Activated naive CD8-positive, alpha-beta T cell (primary cell): Measurements from ENCODE around the gene FOXQ1.

Source experiments
- H3K27ac Mint-ChIP-seq: one replicate; pipeline ENCODE4 v1.8.0; 2021; ENCODE audit warnings: mixed read lengths
- H3K27me3 Mint-ChIP-seq: one replicate; pipeline ENCODE4 v1.8.0; 2021; ENCODE audit warnings: mixed read lengths
- H3K36me3 Mint-ChIP-seq: one replicate; pipeline ENCODE4 v1.8.0; 2021; ENCODE audit warnings: mixed read lengths
- H3K4me1 Mint-ChIP-seq: one replicate; pipeline ENCODE4 v1.8.0; 2021; ENCODE audit warnings: low read depth, mixed read lengths
- H3K4me3 Mint-ChIP-seq: one replicate; pipeline ENCODE4 v1.8.0; 2021; ENCODE audit warnings: mild to moderate bottlenecking, mixed read lengths
- H3K9me3 Mint-ChIP-seq: one replicate; pipeline ENCODE4 v1.8.0; 2021; ENCODE audit warnings: low read depth, mixed read lengths

FOXQ1 gene

GRCh38 chr6:1324936-1325335, 13.0 kb downstream of the FOXQ1 start:
- Mint-ChIP-seq H3K27ac (no peak overlapping the region), H3K4me3 (no peak overlapping the region), H3K4me1 (no peaks in the 10 kb centered on the region), H3K27me3 (peaks cover 11% of the 10 kb centered on the region), H3K9me3 (peaks cover 10% of the 10 kb centered on the region), H3K36me3 (no peaks in the 10 kb centered on the region)

GRCh38 chr6:1325461-1326309, 13.8 kb downstream of the FOXQ1 start:
- Mint-ChIP-seq H3K4me3 (no peak overlapping the region), H3K27ac (no peak overlapping the region), H3K9me3 (peaks cover 16% of the 10 kb centered on the region), H3K4me1 (no peaks in the 10 kb centered on the region), H3K27me3 (peaks cover 12% of the 10 kb centered on the region), H3K36me3 (no peaks in the 10 kb centered on the region)

- no peaks in the 10 kb centered on the region for H3K36me3 Mint-ChIP-seq
- peaks cover 14% of the 10 kb centered on the region for H3K27me3 Mint-ChIP-seq
- no peak overlapping the region for H3K4me3 Mint-ChIP-seq
- no peaks in the 10 kb centered on the region for H3K4me1 Mint-ChIP-seq
- no peak overlapping the region for H3K27ac Mint-ChIP-seq
- H3K9me3 Mint-ChIP-seq, result peaks cover 16% of the 10 kb centered on the region
Observed at GRCh38 chr6:1326535-1327121, 14.7 kb downstream of the FOXQ1 start.

- Mint-ChIP-seq H3K4me1 (no peaks in the 10 kb centered on the region), H3K36me3 (no peaks in the 10 kb centered on the region), H3K27me3 (peaks cover 20% of the 10 kb centered on the region)
Observed at GRCh38 chr6:1327630-1328029, 15.7 kb downstream of the FOXQ1 start.

GRCh38 chr6:1328129-1328800, 16.4 kb downstream of the FOXQ1 start:
- H3K27me3 Mint-ChIP-seq, result peaks cover 24% of the 10 kb centered on the region
- no peak overlapping the region for H3K27ac Mint-ChIP-seq

More at GRCh38 chr6:1327630-1328029, 15.7 kb downstream of the FOXQ1 start:
- Mint-ChIP-seq H3K9me3 (peaks cover 16% of the 10 kb centered on the region), H3K27ac (no peak overlapping the region), H3K4me3 (no peak overlapping the region)

GRCh38 chr6:1329708-1330107, 17.8 kb downstream of the FOXQ1 start:
- H3K27me3 Mint-ChIP-seq, result peaks cover 26% of the 10 kb centered on the region
- H3K4me3 Mint-ChIP-seq, result no peak overlapping the region

More at GRCh38 chr6:1328129-1328800, 16.4 kb downstream of the FOXQ1 start:
- Mint-ChIP-seq H3K4me3 (no peak overlapping the region), H3K36me3 (no peaks in the 10 kb centered on the region), H3K9me3 (peaks cover 16% of the 10 kb centered on the region), H3K4me1 (no peaks in the 10 kb centered on the region)

GRCh38 chr6:1334684-1335083, 22.8 kb downstream of the FOXQ1 start:
- H3K36me3 Mint-ChIP-seq, result no peaks in the 10 kb centered on the region
- H3K9me3 Mint-ChIP-seq, result peaks cover 8% of the 10 kb centered on the region
- no peaks in the 10 kb centered on the region for H3K4me1 Mint-ChIP-seq
- H3K27me3 Mint-ChIP-seq, result peaks cover 23% of the 10 kb centered on the region
- H3K4me3 Mint-ChIP-seq, result no peak overlapping the region
- H3K27ac Mint-ChIP-seq, result no peak overlapping the region

More at GRCh38 chr6:1329708-1330107, 17.8 kb downstream of the FOXQ1 start:
- Mint-ChIP-seq H3K36me3 (no peaks in the 10 kb centered on the region), H3K27ac (no peak overlapping the region), H3K4me1 (no peaks in the 10 kb centered on the region), H3K9me3 (peaks cover 16% of the 10 kb centered on the region)

- no peaks in the 10 kb centered on the region for H3K4me1 Mint-ChIP-seq
- H3K27me3 Mint-ChIP-seq, result peaks cover 27% of the 10 kb centered on the region
- H3K9me3 Mint-ChIP-seq, result peaks cover under 1% of the 10 kb centered on the region
- H3K27ac Mint-ChIP-seq, result no peak overlapping the region
- H3K36me3 Mint-ChIP-seq, result no peaks in the 10 kb centered on the region
- no peak overlapping the region for H3K4me3 Mint-ChIP-seq
Observed at GRCh38 chr6:1335367-1336037, 23.6 kb downstream of the FOXQ1 start.

GRCh38 chr6:1336246-1336843, 24.4 kb downstream of the FOXQ1 start:
- peaks cover 26% of the 10 kb centered on the region for H3K27me3 Mint-ChIP-seq

GRCh38 chr6:1337791-1338190, 25.9 kb downstream of the FOXQ1 start:
- Mint-ChIP-seq H3K4me3 (no peak overlapping the region), H3K4me1 (no peaks in the 10 kb centered on the region), H3K9me3 (no peaks in the 10 kb centered on the region), H3K27ac (no peak overlapping the region), H3K27me3 (peaks cover 25% of the 10 kb centered on the region), H3K36me3 (no peaks in the 10 kb centered on the region)

More at GRCh38 chr6:1336246-1336843, 24.4 kb downstream of the FOXQ1 start:
- H3K4me3 Mint-ChIP-seq, result no peak overlapping the region
- H3K36me3 Mint-ChIP-seq, result no peaks in the 10 kb centered on the region
- no peaks in the 10 kb centered on the region for H3K9me3 Mint-ChIP-seq
- H3K4me1 Mint-ChIP-seq, result no peaks in the 10 kb centered on the region
- no peak overlapping the region for H3K27ac Mint-ChIP-seq

GRCh38 chr6:1346101-1346500, 34.2 kb downstream of the FOXQ1 start:
- H3K4me1 Mint-ChIP-seq, result no peaks in the 10 kb centered on the region
- peaks cover 41% of the 10 kb centered on the region for H3K27me3 Mint-ChIP-seq
- peaks cover 18% of the 10 kb centered on the region for H3K9me3 Mint-ChIP-seq

GRCh38 chr6:1346558-1347091, 34.7 kb downstream of the FOXQ1 start:
- peaks cover 41% of the 10 kb centered on the region for H3K27me3 Mint-ChIP-seq
- no peak overlapping the region for H3K27ac Mint-ChIP-seq
- H3K36me3 Mint-ChIP-seq, result peaks cover 4% of the 10 kb centered on the region
- peaks cover 23% of the 10 kb centered on the region for H3K9me3 Mint-ChIP-seq
- no peaks in the 10 kb centered on the region for H3K4me1 Mint-ChIP-seq
- no peak overlapping the region for H3K4me3 Mint-ChIP-seq

More at GRCh38 chr6:1346101-1346500, 34.2 kb downstream of the FOXQ1 start:
- Mint-ChIP-seq H3K4me3 (no peak overlapping the region), H3K36me3 (peaks cover 4% of the 10 kb centered on the region), H3K27ac (no peak overlapping the region)

GRCh38 chr6:1347161-1347560, 35.3 kb downstream of the FOXQ1 start:
- Mint-ChIP-seq H3K4me3 (no peak overlapping the region), H3K36me3 (peaks cover 4% of the 10 kb centered on the region), H3K27me3 (peaks cover 43% of the 10 kb centered on the region), H3K9me3 (peaks cover 26% of the 10 kb centered on the region), H3K27ac (no peak overlapping the region), H3K4me1 (no peaks in the 10 kb centered on the region)

GRCh38 chr6:1348675-1349074, 36.8 kb downstream of the FOXQ1 start:
- Mint-ChIP-seq H3K4me1 (no peaks in the 10 kb centered on the region), H3K4me3 (no peak overlapping the region), H3K9me3 (peaks cover 29% of the 10 kb centered on the region), H3K36me3 (peaks cover 4% of the 10 kb centered on the region), H3K27ac (no peak overlapping the region), H3K27me3 (peaks cover 50% of the 10 kb centered on the region)
